NT2/D1 (cell line): ENCODE results near the gene PACS1.

Experiments
- DNase-seq: peaks from one replicate; pipeline ENCODE4 v3.0.0-alpha.2; 2011; ENCODE audit warnings: low read depth, low spot score
- H3K27me3 ChIP-seq: 2 replicates; pipeline ENCODE4 v1.6.0; 2011; ENCODE audit warnings: mild to moderate bottlenecking; ENCODE audit not compliant: insufficient read length, insufficient read depth
- H3K36me3 ChIP-seq: 2 replicates; pipeline ENCODE4 v1.6.1; 2011; ENCODE audit warnings: mild to moderate bottlenecking, low read length, mixed read lengths; ENCODE audit not compliant: insufficient read depth, insufficient read length
- H3K4me1 ChIP-seq: 2 replicates; pipeline ENCODE4 v1.5.1; 2011; ENCODE audit not compliant: insufficient read depth, insufficient read length
- H3K4me3 ChIP-seq: 2 replicates; pipeline ENCODE4 v1.5.1; 2011; ENCODE audit warnings: low read depth; ENCODE audit not compliant: insufficient read length
- H3K9ac ChIP-seq: 2 replicates; pipeline ENCODE4 v1.6.0; 2011; ENCODE audit warnings: low read depth; ENCODE audit not compliant: insufficient read length
- H3K9me3 ChIP-seq: 2 replicates; pipeline ENCODE4 v1.5.1; 2011; ENCODE audit warnings: mild to moderate bottlenecking, low read length; ENCODE audit not compliant: insufficient read depth
- SUZ12 ChIP-seq: IDR thresholded peaks from 2 replicates; pipeline ENCODE4 v1.6.1; 2011; ENCODE audit not compliant: insufficient read length, insufficient read depth; ENCODE audit errors: extremely low read depth
- YY1 ChIP-seq: IDR thresholded peaks from 2 replicates; pipeline ENCODE4 v1.6.1; 2011; ENCODE audit not compliant: insufficient read length, insufficient read depth
- ZNF274 ChIP-seq: IDR thresholded peaks from 2 replicates; pipeline ENCODE4 v1.6.1; 2011; ENCODE audit warnings: mild to moderate bottlenecking, low read depth, low read length

The PACS1 gene

GRCh38 chr11:66190786-66191185, 120.7 kb downstream of the PACS1 start:
- no peak overlapping the region for H3K9ac ChIP-seq
- H3K27me3 ChIP-seq, result no peaks in the 10 kb centered on the region
- no peak for DNase-seq

GRCh38 chr11:66192181-66192863, 122.2 kb downstream of the PACS1 start:
- H3K9ac ChIP-seq, result no peak overlapping the region
- TF ChIP-seq SUZ12, result no peak
- no peak for TF ChIP-seq YY1
- no peak for TF ChIP-seq ZNF274
- no peak for DNase-seq
- peaks cover 12% of the 10 kb centered on the region for H3K36me3 ChIP-seq
- peaks cover 10% of the 10 kb centered on the region for H3K4me1 ChIP-seq
- no peaks in the 10 kb centered on the region for H3K27me3 ChIP-seq
- H3K9me3 ChIP-seq, result 0 out of 2 replicates have a peak, but pooled peaks cover 5% of the 10 kb centered on the region
- no peak overlapping the region for H3K4me3 ChIP-seq

More at GRCh38 chr11:66190786-66191185, 120.7 kb downstream of the PACS1 start:
- 0 out of 2 replicates have a peak, but pooled peaks cover 5% of the 10 kb centered on the region for H3K9me3 ChIP-seq
- no peak for TF ChIP-seq SUZ12
- TF ChIP-seq YY1, result no peak
- TF ChIP-seq ZNF274, result no peak
- H3K4me3 ChIP-seq, result no peak overlapping the region
- peaks cover 7% of the 10 kb centered on the region for H3K4me1 ChIP-seq
- peaks cover 11% of the 10 kb centered on the region for H3K36me3 ChIP-seq

- no peaks in the 10 kb centered on the region for H3K27me3 ChIP-seq
- 0 out of 2 replicates have a peak, but pooled peaks cover 5% of the 10 kb centered on the region for H3K9me3 ChIP-seq
- TF ChIP-seq ZNF274, result no peak
- no peak for TF ChIP-seq SUZ12
- no peak for TF ChIP-seq YY1
- H3K36me3 ChIP-seq, result peaks cover 14% of the 10 kb centered on the region
- H3K4me3 ChIP-seq, result no peak overlapping the region
- no peak for DNase-seq
- H3K4me1 ChIP-seq, result peaks cover 10% of the 10 kb centered on the region
- H3K9ac ChIP-seq, result no peak overlapping the region
These were observed 124.3 kb downstream of the PACS1 start for GRCh38 chr11:66194391-66194790.

GRCh38 chr11:66195867-66196266, 125.8 kb downstream of the PACS1 start:
- DNase-seq, result no peak
- TF ChIP-seq YY1 (no peak), SUZ12 (no peak), ZNF274 (no peak)
- Histone ChIP-seq H3K36me3 (peaks cover 14% of the 10 kb centered on the region), H3K9ac (no peak overlapping the region), H3K4me3 (no peak overlapping the region), H3K27me3 (no peaks in the 10 kb centered on the region), H3K9me3 (peaks cover 10% of the 10 kb centered on the region), H3K4me1 (peaks cover 10% of the 10 kb centered on the region)

- H3K4me1 ChIP-seq, result no peaks in the 10 kb centered on the region
- H3K36me3 ChIP-seq, result no peaks in the 10 kb centered on the region
- H3K9ac ChIP-seq, result no peak overlapping the region
- no peak for TF ChIP-seq SUZ12
- no peak for TF ChIP-seq YY1
- no peak for TF ChIP-seq ZNF274
- no peak overlapping the region for H3K4me3 ChIP-seq
- no peaks in the 10 kb centered on the region for H3K27me3 ChIP-seq
- DNase-seq, result no peak
- peaks cover 15% of the 10 kb centered on the region for H3K9me3 ChIP-seq
These were observed 133.8 kb downstream of the PACS1 start for GRCh38 chr11:66203847-66204246.

GRCh38 chr11:66204412-66204811, 134.3 kb downstream of the PACS1 start:
- Histone ChIP-seq H3K36me3 (no peaks in the 10 kb centered on the region), H3K9ac (no peak overlapping the region), H3K4me3 (no peak overlapping the region), H3K27me3 (no peaks in the 10 kb centered on the region), H3K4me1 (no peaks in the 10 kb centered on the region), H3K9me3 (peaks cover 15% of the 10 kb centered on the region)
- TF ChIP-seq YY1 (no peak), ZNF274 (no peak), SUZ12 (no peak)
- DNase-seq, result no peak

GRCh38 chr11:66207816-66208215, 137.7 kb downstream of the PACS1 start:
- Histone ChIP-seq H3K9ac (no peak overlapping the region), H3K9me3 (no peaks in the 10 kb centered on the region), H3K4me3 (no peak overlapping the region), H3K27me3 (no peaks in the 10 kb centered on the region), H3K4me1 (no peaks in the 10 kb centered on the region), H3K36me3 (peaks cover 18% of the 10 kb centered on the region)
- no peak for TF ChIP-seq ZNF274
- DNase-seq, result no peak

GRCh38 chr11:66211100-66211499, 141.0 kb downstream of the PACS1 start:
- no peaks in the 10 kb centered on the region for H3K9me3 ChIP-seq
- no peak overlapping the region for H3K9ac ChIP-seq
- TF ChIP-seq ZNF274 (no peak), SUZ12 (no peak), YY1 (no peak)
- no peaks in the 10 kb centered on the region for H3K4me1 ChIP-seq
- H3K36me3 ChIP-seq, result peaks cover 33% of the 10 kb centered on the region
- no peak for DNase-seq
- no peak overlapping the region for H3K4me3 ChIP-seq
- H3K27me3 ChIP-seq, result no peaks in the 10 kb centered on the region
